GM10248 (cell line): Measurements from ENCODE around the gene SH3RF3.

Source experiments
- CTCF ChIA-PET: fragments of 300-600 bp; sonication (Branson Sonifier 250); formaldehyde crosslinking; extraction: SDS; loops from one replicate; lab custom pipeline; 2021; ENCODE audit warnings: antibody characterized with exemption; lab: Yijun Ruan, JAX
- POLR2A ChIA-PET: fragments of 350-650 bp; sonication (Branson Sonifier 250); formaldehyde crosslinking; extraction: SDS; loops from one replicate; lab custom pipeline; 2020; ENCODE audit warnings: antibody characterized with exemption; lab: Yijun Ruan, JAX
- DNase-seq: peaks from one replicate; pipeline ENCODE4 v3.0.0; 2012; ENCODE audit errors: extremely low spot score
- TF ChIP-seq, protein P1 (sequence below): IDR thresholded peaks from 2 replicates; pipeline ENCODE4 v1.5.1; 2012; ENCODE audit warnings: mild to moderate bottlenecking, low read depth; ENCODE audit errors: extremely low read depth, missing control alignments, control extremely low read depth

The SH3RF3 gene

GRCh38 chr2:109129921-109130722, 1.1 kb downstream of the SH3RF3 start:
- ChIA-PET POLR2A (no interaction called here), CTCF (no interaction called here)
- DNase-seq = no peak
- TF ChIP-seq, protein P1, sequence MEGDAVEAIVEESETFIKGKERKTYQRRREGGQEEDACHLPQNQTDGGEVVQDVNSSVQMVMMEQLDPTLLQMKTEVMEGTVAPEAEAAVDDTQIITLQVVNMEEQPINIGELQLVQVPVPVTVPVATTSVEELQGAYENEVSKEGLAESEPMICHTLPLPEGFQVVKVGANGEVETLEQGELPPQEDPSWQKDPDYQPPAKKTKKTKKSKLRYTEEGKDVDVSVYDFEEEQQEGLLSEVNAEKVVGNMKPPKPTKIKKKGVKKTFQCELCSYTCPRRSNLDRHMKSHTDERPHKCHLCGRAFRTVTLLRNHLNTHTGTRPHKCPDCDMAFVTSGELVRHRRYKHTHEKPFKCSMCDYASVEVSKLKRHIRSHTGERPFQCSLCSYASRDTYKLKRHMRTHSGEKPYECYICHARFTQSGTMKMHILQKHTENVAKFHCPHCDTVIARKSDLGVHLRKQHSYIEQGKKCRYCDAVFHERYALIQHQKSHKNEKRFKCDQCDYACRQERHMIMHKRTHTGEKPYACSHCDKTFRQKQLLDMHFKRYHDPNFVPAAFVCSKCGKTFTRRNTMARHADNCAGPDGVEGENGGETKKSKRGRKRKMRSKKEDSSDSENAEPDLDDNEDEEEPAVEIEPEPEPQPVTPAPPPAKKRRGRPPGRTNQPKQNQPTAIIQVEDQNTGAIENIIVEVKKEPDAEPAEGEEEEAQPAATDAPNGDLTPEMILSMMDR = no peak

- no peak for DNase-seq
- ChIA-PET CTCF (no interaction called here), POLR2A (no interaction called here)
- TF ChIP-seq, protein P1 = no peak
Observed at GRCh38 chr2:109130723-109130995, 1.7 kb downstream of the SH3RF3 start.

GRCh38 chr2:109131777-109132176, 2.8 kb downstream of the SH3RF3 start:
- TF ChIP-seq, protein P1 = no peak
- ChIA-PET CTCF (no interaction called here), POLR2A (no interaction called here)
- no peak for DNase-seq

- no peak for DNase-seq
- TF ChIP-seq, protein P1 = no peak
- POLR2A ChIA-PET = no interaction called here
- CTCF ChIA-PET = no interaction called here
Observed at GRCh38 chr2:109132626-109133025, 3.6 kb downstream of the SH3RF3 start.

- TF ChIP-seq, protein P1 = no peak
- ChIA-PET POLR2A (no interaction called here), CTCF (interaction anchor here (1.0 kb wide), 1 partner anchor 81 kb away, joined by 3 read pairs; no protein-coding TSS in a partner anchor)
- no peak for DNase-seq
Observed at GRCh38 chr2:109133746-109134145, 4.7 kb downstream of the SH3RF3 start.

- no peak for DNase-seq
- POLR2A ChIA-PET = no interaction called here
- TF ChIP-seq, protein P1 = no peak
- CTCF ChIA-PET = no interaction called here
Observed at GRCh38 chr2:109134741-109135358, 5.8 kb downstream of the SH3RF3 start.
